Measurements from ENCODE around the gene COL1A2. TPM values are rescaled to one million over a fixed set of nuclear protein-coding genes. Genes with fewer than 3 reads are reported as not detected.

The COL1A2 gene
- total RNA-seq, 1 experiment from 2014 or later = 3.0 TPM

- no peak for TF ChIP-seq ZFX (IDR thresholded peaks at IDR 0.05)
- TF ChIP-seq SRF (IDR thresholded peaks at IDR 0.05; ENCODE audit: low read depth) = no peak
- no peak for TF ChIP-seq EZH2 (IDR thresholded peaks at IDR 0.05)
- no peak for TF ChIP-seq YY1 (IDR thresholded peaks at IDR 0.05; ENCODE audit: extremely low read depth, insufficient replicate concordance, low read depth, low read length)
- no peak for TF ChIP-seq CEBPB (IDR thresholded peaks at IDR 0.05; ENCODE audit: low read depth)
- TF ChIP-seq REST (IDR thresholded peaks at IDR 0.05; ENCODE audit: low read depth) = no peak
- no peak for TF ChIP-seq ATF3 (IDR thresholded peaks at IDR 0.05)
- no peak for TF ChIP-seq CBX3 (IDR thresholded peaks at IDR 0.05; ENCODE audit: low read depth)
- no peak for TF ChIP-seq RAD21 (IDR thresholded peaks at IDR 0.05; ENCODE audit: low read depth)
- no peak for TF ChIP-seq ZNF274 (IDR thresholded peaks at IDR 0.05; ENCODE audit: low read depth, low read length)
- no peak for TF ChIP-seq EGR1 (IDR thresholded peaks at IDR 0.05; ENCODE audit: low read depth)
Measured at GRCh38 chr7:94405506-94405905, 10.8 kb downstream of the COL1A2 start.

More at GRCh38 chr7:94405506-94405905, 10.8 kb downstream of the COL1A2 start:
- no peak overlapping the region for H3K4me2 ChIP-seq (ENCODE audit: low read length)
- intact Hi-C loops (cut with micrococcal nuclease) = no loop called here
- H3K4me3 ChIP-seq (replicated peaks in 1 of 2; ENCODE audit: low read depth in 1 of 2, low read length in 2 of 2) = no peak overlapping the region
- ATAC-seq = no peak
- DNase-seq (ENCODE audit: low read depth, low spot score) = no peak
- H3K4me1 ChIP-seq (ENCODE audit: control insufficient read depth in 1 of 2, insufficient read depth in 2 of 2, low read length in 2 of 2) = no peaks in the 10 kb centered on the region
- POLR2A ChIA-PET = no interaction called here
- H3K36me3 ChIP-seq (ENCODE audit: control insufficient read depth in 1 of 2, insufficient read depth in 2 of 2, low read length in 2 of 2) = no peaks in the 10 kb centered on the region
- BruUV-seq (replicated peaks) = no TSS peak
- H3K27me3 ChIP-seq (ENCODE audit: insufficient read depth, low read length) = no peaks in the 10 kb centered on the region
- no peaks in the 10 kb centered on the region for H3K9me2 ChIP-seq (ENCODE audit: insufficient read depth)
- H3K9ac ChIP-seq (ENCODE audit: low read length) = no peak overlapping the region
- RAD21 ChIA-PET (ENCODE audit: low non-redundant PET in 1 of 2, low total read pairs in 2 of 2, uncharacterized antibody in 2 of 2, unreplicated experiment in 2 of 2) = no interaction called here
- H4K20me1 ChIP-seq (ENCODE audit: insufficient read depth) = no peaks in the 10 kb centered on the region
- CTCF ChIA-PET = no interaction called here
- no peak overlapping the region for H2AFZ ChIP-seq (ENCODE audit: low read depth, low read length, poor library complexity, severe bottlenecking)
- H3K79me2 ChIP-seq (ENCODE audit: insufficient read depth, low read length) = no peaks in the 10 kb centered on the region
- H3K9me3 ChIP-seq (ENCODE audit: control insufficient read depth in 1 of 2, insufficient read depth in 1 of 2, low read depth in 1 of 2, low read length in 2 of 2) = no peaks in the 10 kb centered on the region
- no peak overlapping the region for H3K27ac ChIP-seq (ENCODE audit: low read depth, low read length)

Measured in HCT116 (cell line).